Measurements from ENCODE around the gene NOTCH1.

Gene NOTCH1

DNA sequence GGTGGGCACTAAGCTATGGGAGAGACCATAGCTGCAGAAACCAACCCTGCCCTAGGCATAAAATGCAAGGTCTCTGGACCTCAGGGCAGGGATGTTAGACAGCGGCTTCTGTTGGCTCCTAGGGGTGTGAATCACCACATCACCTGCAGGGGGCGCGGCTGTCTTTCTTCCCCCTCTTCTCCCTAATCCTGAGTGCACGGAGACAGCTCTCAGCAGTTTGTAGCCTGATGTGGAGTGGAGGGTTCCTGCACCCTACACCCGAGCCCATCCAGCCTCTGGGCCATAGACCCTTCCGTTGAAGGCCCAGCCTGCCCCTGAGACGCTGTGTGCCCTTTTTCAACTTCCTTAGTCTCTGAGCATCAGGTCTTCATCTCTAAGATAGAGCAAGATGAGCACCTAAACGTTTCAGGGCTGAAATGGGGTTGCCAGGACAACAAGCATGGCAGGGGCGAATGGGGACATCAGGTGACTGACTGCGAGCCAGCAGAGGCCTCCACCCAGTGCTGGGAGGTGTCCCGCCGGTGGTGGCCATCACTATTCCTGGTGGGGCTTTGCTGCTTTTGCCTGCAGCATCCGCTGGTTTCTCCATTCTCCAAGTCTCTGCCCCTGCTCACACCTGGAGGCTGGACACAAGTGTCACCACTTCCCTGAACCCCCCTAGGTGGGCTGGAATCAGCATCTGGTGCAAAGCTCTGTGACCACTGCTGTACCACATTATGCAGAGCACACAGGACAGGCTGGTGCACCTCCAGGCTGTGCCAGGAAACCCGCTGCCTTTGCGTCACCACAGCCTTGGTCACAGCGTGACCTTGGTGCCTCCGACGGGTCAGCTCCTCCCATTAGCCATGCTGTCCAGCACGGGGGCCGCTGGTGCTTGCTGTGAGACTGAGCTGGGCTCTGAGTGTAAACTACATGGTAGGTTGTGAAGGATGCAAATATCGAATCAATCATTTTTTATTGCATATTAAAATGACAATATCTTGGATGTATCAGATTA is 60.5 kb downstream of the NOTCH1 start:
- TF ChIP-seq GATA2 (IDR thresholded peaks at IDR 0.05; ENCODE audit: low read depth, low read length) (no peak), GATA3 (IDR thresholded peaks at IDR 0.05; ENCODE audit: low read depth, low read length) (no peak)

DNA sequence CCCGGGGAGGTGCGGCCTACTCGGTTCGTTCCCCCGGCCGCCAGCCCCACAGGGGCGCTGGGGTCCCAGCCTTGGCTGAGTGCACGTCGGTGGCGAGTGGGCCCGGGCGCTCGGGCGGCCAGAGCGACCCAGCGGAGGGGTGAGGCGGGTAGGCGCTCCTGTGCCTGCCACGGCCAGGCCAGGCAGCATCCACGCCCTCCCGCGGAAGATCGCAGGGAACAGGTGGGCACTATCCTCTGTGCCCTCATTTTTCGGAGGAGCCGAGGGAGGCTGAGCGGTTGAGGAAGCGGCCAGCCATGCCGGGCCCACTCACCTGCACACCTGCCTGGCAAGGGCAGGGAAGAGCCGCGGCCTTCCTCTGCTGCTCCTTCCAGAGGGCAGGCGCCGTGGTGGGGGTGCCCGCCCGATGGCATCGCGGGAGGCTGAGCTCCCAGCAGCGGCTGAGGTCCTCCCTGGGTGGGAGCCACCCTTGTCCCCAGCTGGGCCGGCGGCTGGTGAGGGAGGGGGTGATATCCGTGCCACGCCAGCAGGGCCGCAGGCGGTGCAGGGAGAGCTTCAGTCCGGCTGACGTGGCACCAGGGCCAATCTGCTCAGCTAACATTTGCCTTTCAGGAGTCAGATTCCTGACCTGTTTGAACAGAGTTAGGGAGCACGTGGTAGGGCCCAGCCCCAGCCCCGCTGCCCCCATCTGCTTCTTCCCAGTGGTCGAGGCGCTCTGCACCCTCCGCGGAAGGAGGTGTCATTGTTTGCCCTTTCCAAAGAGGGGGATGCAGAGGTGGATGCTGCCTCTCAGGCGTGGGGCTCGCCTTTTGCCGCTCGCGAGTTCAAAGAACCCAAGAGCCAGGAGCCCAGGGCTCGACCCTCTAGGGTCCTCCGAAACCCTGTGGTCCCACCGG is 61.4 kb downstream of the NOTCH1 start:
- TF ChIP-seq GATA3 (IDR thresholded peaks at IDR 0.05; ENCODE audit: low read depth, low read length): no peak
- TF ChIP-seq GATA2 (IDR thresholded peaks at IDR 0.05; ENCODE audit: low read depth, low read length): no peak

DNA sequence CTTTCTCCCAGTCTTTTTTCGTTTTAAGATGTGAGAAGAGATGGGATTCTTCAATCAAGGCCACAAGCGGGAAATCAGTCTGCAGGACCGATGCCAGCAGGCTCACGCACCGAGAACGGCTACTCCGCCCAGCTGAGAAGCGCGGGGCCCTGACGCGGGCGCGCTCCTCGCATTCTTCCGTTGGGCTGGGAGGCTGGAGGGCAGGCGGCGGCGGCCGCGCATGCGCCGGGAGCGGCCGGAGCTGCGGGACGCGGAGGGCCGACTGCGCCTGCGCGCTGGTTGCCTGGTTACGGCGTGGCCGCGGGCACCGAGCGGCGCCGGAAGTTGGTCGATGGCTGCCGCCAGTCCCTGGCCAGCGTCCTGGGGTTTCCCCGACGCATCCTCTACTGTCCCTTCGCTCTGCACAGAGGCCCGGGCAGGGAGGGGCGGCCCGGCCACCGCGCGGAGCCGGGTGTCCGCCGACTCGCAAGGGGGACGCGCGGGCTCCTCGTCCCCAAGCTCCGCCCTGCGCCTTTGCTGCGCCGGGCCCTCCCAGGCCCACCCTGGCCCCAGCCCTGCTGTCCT is 62.2 kb downstream of the NOTCH1 start:
- TF ChIP-seq GATA2 (IDR thresholded peaks at IDR 0.05; ENCODE audit: low read depth, low read length) (no peak), GATA3 (IDR thresholded peaks at IDR 0.05; ENCODE audit: low read depth, low read length) (no peak)

DNA sequence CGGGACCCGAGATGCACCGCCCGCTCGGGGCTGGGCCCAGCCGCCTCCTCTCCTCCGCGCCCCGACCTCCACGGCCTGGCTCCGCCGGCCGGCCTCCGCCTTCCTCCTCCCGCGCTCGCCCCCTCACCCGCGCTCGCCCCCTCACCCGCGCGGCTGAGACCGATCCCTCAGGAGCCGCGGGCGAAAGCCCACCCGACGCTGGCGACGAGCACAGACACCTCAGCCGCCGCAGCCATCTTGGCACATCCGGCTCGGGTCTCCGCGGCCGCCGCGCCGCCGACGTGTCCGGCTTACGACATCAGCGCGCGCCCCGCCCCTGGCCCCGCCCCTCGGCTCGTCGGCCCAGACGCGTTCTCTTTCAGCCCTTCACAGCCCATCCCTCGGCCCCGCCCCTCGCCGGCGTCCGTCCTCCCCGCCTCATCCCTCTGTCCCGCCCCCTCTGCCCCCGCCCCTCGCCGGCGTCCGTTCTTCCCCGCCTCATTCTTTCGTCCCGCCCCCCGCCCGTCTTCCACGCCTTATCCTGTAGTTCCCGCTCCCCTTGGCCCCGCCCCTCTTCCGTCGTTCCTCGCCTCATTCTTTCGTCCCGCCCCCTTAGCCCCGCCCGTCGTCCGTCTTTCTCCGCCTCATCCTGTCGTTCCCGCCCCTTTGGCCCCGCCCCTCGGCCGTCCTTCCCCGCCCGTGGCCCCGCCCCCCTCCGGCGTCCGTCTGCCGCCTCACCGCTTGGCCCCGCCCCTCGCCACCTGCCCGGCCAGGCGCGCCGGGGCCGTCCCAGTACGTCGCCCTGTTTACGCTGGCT is 62.9 kb downstream of the NOTCH1 start, which contains the start of gene SEC16A:
TSS of gene SEC16A (minus strand) at position 248 of the 796 bp plus-strand sequence. CDS start 5,425 bp downstream, outside the sequence.
- no peak for TF ChIP-seq GATA2 (IDR thresholded peaks at IDR 0.05; ENCODE audit: low read depth, low read length)
- no peak for TF ChIP-seq GATA3 (IDR thresholded peaks at IDR 0.05; ENCODE audit: low read depth, low read length)

DNA sequence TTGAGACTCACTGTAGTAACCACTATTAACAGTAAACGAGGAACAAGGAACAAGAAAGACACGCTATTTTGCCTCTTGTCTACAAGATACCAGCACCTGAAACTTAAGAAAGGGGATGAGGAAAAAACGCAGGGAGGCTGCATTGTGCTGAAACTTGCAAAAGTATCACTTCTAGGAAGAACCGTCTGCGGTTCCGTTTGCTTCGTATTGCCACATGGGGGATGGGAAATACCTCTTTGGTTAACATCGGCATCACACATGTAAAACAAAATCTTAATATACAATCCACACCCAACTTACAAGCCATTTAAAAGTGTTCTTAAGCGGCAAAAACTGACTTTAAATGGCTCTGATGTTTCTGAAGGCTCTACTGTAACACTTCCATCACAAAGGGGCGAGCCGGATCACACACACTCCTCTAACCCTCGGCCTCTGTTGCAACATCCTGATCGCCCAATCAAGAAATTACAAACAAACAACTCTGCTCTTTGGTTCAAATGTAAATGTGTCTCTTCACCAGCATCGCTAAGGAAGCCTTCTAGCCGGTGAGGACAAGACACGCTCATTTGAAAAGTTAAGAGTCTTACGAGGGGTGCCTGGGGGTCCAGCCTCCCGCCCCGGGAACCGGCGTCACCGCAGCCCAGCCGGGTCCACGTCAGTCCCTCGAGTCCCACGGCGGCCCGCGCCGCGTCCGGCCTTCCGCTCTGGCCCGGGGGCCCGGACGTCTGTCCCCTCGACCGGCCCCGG is 63.6 kb downstream of the NOTCH1 start:
- TF ChIP-seq GATA3 (IDR thresholded peaks at IDR 0.05; ENCODE audit: low read depth, low read length): no peak
- TF ChIP-seq GATA2 (IDR thresholded peaks at IDR 0.05; ENCODE audit: low read depth, low read length): no peak

DNA sequence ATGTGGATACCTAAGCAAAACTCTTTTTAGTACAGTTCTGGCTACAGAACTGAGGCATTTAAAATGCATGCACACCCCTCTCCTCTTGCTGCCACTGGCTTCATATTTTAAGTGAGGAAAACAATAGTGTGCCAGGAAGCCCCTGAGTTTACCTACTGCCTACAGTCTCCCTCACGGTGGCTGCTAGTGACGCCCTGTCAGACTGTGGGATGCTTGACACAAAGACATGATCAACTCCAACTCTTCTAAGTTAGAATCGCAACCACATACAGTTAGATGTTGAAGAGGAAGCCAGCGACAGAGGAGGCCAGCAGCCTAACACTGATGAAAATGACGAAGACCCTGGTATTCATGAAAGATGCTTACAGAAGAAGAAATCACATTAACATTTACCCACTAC is 64.3 kb downstream of the NOTCH1 start:
- no peak for TF ChIP-seq GATA2 (IDR thresholded peaks at IDR 0.05; ENCODE audit: low read depth, low read length)
- no peak for TF ChIP-seq GATA3 (IDR thresholded peaks at IDR 0.05; ENCODE audit: low read depth, low read length)

DNA sequence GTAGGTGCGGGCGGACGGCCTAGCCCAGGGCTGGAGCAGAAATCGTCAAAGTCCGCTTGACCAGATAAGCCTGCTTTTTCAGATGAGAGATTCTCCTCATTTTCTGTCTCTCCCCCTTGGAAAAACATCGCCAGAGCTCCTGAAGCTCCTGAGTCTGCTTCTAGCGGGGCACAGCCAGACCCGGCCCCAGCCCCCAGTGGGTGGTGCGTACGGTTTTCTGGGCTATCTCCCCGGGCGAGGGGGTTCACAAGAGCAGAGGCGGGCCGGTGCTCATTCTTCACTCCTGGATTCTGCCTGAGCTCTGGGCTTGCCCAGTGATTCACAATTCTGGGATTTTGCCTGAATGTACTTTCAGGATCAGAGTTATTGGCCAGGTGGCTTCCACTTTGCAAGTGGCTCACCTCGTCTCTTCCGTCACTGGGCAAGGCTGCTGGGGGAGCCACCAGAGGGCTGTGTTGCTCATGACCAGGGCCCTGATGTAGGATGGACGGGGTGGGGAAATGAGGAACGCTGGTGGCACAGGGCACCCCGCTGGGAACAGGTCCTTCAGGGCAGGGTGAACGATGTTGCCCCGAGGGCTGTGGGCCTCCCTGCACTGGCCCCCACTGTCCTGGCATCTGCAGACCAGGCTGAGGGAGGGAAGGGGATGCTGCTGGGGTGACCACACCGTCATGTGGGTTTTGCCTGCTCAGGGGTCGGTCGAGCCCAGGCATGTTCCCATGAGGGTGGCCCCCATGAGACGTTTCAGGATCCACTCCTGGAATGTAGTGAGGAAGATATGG is 69.3 kb downstream of the NOTCH1 start:
- no peak for TF ChIP-seq GATA2 (IDR thresholded peaks at IDR 0.05; ENCODE audit: low read depth, low read length)
- no peak for TF ChIP-seq GATA3 (IDR thresholded peaks at IDR 0.05; ENCODE audit: low read depth, low read length)

DNA sequence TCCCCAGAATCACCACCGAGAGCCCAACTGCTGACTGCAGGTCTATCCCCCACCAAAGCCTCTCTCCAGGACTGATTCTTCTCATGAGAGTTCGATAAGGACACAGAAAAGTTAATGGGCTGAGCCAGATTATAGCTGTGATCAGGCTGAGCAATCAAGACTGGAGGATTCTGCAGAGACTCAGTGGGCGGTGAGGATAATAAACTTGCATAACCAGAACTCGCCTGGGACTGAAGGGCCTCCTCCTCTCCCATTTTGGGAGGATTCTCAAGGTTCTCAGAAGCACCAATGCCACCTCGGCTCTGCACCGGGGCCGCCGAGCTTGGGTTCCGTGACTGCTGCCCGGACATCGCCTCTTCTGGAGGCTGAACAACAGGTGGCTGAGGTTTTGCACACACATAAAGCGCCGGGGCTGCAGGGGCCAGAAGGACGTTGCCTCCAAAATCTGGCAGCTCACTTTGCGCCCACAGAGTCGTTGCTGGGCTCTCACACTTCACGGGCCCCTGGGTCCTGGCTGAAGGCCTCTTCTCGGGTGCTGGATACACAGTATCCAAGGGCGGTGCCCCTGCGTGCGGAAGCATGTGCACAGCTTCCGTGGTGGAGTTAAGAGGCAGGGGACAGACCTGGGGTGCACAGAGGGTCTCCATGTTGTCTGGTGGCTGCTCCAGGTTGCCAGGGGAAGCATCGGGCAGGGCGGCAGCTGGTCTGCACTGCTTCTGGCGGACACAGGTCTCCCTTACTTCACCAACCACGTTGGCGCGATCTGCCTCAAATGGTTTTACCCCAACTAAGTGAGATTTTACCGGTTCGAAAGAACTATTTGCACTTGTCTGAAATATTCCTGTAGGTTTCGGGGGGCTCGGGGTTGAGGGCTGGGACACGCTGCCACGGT is 70.6 kb downstream of the NOTCH1 start:
- TF ChIP-seq GATA3 (IDR thresholded peaks at IDR 0.05; ENCODE audit: low read depth, low read length) (no peak), GATA2 (IDR thresholded peaks at IDR 0.05; ENCODE audit: low read depth, low read length) (no peak)

DNA sequence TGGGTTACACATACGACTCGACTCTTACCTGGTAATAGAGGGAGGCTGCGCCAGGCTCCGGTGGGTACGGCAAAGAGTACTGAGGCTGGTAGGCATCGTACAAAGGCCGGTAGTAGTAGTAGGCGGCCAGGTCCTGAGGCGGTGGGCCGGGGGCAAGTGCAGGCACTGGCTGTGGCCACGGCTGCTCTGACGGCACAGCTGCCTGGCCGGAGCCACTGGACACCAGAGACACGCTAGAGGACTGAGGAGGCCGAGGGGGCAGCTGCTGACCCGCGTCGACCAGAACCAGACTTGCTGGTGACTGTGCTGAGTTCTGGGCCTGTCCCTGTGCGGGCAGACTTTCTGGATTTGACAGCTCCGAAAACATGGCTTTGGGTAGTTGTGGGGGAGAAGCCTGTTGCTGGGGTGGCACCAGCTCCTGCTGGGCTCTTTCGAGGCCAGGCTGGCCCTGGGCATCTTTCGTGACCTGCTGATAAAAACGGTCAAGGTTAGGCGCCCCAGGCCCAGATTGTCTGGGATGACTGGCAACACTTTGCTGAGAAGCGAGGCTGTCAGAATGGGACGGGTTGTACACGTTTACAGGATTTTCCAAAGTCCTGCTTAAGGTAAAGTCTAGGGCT is 71.7 kb downstream of the NOTCH1 start:
- TF ChIP-seq GATA3 (IDR thresholded peaks at IDR 0.05; ENCODE audit: low read depth, low read length): no peak

DNA sequence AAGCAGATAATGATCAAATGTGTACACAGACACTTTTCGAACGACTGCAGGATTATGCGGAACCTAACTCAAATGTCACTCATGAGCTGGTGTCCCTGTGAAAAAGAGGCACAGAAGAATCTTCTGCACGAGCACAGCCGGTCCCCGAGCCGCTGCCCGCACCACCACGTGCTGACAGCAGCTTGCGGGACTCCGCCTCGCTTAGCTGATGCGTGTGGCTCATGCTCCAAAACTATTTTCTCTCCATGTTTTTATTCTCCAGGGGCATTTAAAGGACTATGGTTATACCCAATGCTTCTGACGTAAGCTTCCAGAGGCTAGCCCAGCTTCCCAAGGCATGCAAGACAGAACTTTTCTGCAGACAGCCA is 72.5 kb downstream of the NOTCH1 start:
- no peak for TF ChIP-seq GATA3 (IDR thresholded peaks at IDR 0.05; ENCODE audit: low read depth, low read length)
- no peak for TF ChIP-seq GATA2 (IDR thresholded peaks at IDR 0.05; ENCODE audit: low read depth, low read length)
